HG02938 (cell line): Measurements from ENCODE around the gene PGA3.
"Not testable (repeated sequence)": the region's sequence is repeated elsewhere in the genome, so short reads cannot be mapped to it uniquely, and the experiment has no call there.

ENCODE experiments used
- ATAC-seq: cut with Tn5 transposase; IDR thresholded peaks from one replicate; pipeline ENCODE4 v1.9.1; 2021; ENCODE audit warnings: mild to moderate bottlenecking, moderate library complexity; ENCODE audit not compliant: unreplicated experiment

The PGA3 gene

DNA sequence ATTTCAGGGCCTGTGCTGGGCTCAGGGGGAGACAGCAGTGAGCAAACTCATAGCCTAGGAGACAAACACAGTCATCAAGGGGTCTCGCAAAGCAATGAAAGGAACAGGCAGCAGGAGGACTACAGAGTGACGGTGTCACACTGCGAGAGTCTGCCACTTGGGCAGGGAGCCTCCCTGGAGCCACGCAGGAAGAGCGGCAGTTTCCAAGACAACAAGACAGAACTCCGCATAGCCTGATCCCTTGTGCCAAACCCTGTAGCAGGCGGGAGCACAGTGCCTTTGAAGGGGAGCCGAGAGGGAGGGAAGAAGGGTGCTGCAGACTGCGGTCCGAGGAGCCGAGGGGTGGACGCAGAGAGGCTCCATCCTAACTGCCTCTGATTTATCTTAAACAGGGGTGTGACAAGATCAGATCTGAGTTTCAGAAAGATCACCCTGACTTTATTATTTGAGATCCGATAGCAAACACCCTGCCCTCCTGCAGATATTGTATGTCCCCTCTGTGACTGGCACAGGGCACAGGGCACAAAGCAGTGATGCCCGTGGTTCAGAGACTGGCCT is 1.3 kb downstream of the PGA3 start:
- not testable (repeated sequence) for ATAC-seq

DNA sequence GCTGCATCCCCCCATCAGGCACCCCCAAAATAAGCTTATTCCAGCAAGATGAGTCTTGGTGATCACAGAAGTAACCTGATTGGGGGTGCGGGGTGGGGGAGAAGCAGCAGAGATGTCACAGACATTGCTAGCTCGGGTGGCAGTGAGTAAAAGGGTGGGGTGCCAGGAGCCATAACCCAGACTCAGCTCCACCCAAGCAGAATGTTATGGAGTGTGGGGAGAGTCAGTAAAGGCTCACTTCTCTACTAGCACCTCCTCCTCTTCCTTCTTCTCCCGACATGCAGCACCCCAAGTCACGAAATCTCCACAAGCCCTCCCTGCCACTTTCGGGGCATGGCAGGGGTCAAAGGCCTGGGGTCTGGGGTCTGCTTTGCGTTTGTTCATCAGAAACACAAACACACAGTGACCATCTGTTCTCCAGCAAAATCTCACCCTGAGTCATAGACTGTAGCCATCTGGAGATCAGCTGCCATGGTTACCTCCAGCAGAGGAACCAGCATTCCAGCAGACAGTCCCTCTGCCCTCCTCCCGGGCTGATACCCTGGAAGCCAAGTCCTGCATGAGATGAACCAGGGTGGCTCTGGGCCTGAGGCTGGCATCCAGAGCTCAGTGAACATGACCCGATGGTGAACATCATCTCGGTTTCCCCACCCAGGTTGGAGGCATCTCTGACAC is 4.5 kb downstream of the PGA3 start:
- ATAC-seq, result not testable (repeated sequence)

DNA sequence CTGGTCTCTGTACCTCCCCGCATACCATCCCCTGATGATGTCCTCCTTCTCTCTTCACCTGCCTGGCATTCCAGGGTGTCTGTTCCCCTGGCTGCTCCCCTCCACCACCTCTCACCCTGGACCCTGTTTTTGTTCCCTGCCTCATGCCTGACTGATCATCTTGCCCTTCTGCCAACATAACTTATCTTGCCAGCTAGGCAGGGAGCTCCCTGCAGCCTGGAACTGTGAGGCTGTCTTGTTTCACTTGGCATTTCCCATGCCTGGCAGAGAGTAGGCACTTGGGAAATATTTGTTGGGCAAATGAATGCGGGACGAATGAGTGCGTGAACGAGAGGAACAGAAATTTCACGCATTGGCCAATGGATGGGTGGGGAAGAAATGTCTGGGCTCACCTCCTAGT is 7.3 kb downstream of the PGA3 start:
- ATAC-seq, result not testable (repeated sequence)

DNA sequence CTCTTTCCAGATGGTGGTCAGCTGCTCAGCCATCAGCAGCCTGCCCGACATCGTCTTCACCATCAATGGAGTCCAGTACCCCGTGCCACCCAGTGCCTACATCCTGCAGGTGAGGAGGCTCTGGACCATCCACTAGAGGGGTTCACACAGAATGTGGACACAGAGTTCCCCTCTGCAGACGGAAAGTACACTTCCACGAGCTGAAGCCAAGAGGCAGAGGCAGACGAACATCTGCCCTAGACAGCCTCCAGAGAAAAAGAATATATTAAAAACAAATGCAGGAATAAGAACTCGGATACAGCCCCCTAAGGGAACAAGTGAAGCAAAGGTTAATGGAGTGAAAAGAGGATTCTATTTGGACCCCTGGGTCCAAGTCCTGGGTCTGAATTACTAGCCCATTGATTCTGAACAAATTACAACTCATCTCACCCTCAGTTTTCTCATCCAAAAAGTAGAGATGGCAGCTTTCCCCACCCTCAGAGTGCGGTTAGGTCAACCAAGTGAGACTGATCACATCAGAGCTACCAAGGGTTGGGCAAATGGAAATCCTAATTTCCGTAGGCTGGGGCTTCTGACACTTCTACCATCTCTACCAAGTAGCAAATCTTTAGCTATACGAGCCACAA is 8.1 kb downstream of the PGA3 start:
- not testable (repeated sequence) for ATAC-seq

DNA sequence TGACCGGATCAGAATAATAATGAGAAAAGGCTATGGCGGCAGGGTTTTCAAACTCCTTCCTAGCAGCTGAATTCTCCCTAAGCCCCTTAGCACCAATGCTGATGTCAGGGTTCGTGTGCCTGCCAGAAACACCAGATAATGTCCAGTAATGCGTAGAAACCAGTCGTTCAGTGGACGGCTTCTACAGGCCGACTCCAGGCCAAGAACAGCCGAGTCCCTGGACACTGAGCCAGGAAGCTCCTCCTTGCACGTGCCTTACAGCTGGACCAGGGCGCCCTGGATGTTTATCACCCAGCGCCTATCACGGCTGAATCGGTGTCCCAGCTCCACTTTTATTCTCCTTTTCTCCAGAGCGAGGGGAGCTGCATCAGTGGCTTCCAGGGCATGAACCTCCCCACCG is 8.9 kb downstream of the PGA3 start:
- not testable (repeated sequence) for ATAC-seq

DNA sequence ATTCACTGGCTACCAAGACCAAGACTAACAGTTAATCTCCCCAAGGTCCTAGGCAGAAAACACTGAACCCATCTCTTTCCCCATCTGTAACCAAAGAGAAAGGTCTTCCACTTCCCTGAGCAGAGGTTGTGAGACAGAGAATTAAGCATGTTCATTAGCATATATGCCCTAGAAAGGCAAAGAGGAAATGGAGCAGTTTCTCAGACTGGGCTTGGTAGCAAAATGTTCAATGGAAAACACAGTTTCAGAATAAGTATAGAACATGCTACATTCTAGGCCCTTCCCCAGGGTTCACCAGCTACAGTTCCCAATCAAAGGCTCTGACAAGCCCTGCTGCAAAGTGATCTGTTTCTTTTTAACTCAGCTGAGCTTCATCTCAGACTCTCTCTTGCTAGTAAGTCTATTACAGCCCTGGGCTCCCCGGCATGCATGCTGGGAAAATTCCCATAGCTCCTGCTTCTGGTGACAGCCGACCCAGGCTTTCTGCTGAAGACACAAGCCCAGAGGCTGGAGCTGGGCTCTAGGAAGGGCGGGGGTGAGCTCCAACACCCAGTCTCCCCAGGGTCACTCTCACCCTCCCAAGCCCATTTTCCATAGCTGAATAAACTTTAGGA is 10.5 kb downstream of the PGA3 start:
- ATAC-seq, result not testable (repeated sequence)

DNA sequence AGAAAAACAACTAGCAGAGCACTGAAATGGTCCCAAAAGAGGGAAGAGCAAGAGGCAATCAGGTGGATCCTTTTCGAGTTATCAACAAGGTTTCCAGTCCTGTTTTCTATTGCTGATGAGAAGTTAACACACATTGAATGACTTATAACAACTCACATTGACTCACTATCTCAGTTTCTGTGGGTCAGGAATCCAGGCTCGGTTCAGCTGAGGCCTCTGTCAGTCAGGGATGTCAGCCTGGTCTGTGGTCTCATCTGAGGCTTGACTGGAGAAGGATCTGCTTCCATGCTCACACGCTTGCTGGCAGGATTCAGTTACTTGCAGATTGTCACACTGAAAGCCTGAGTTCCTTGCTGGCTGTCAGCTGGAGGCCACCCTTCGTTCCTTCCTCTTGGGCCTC is 15.0 kb downstream of the PGA3 start:
- ATAC-seq, result not testable (repeated sequence)

DNA sequence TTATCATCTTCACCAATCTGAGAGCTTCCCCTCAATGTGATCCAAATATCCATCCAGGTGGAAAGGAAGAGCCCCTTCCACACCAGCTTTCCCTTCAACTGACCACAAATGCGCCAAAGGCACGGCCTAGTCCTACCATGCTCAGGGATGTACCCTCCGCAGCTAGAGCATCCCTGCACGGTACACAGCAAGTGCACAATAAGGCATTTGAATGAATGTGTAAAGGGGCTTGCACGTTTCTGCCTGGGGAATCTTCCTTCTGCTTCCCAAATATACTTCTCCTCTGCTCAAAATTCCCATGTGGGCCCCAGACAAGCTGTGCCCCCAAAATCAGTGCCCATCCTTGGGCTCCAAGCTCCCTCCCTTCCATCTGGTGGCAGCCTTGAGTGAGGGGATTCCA is 15.7 kb downstream of the PGA3 start:
- ATAC-seq, result not testable (repeated sequence)

DNA sequence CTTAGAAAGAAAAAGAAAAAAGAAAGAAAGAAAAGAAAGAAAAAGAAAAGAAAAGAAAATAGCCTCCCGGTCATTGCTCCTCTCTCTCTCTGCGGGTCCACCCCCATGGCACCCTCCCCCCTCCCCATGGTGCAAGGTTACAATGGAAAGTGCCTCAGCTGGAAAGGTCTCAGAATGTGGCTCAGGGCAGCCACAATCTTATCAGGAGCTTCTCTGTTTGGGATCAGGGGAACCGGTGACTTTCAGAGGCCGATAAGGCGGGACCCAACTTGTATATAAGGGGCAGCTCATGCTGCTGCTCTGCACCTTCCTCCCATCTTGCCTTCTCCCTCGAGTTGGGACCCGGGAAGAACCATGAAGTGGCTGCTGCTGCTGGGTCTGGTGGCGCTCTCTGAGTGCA is 18.7 kb downstream of the PGA3 start, which contains the start of gene PGA4:
Gene PGA4, plus strand, starts transcription at position 301 of the 400 bp plus-strand sequence. Its CDS starts 54 bp downstream, at position 355.
- not testable (repeated sequence) for ATAC-seq

DNA sequence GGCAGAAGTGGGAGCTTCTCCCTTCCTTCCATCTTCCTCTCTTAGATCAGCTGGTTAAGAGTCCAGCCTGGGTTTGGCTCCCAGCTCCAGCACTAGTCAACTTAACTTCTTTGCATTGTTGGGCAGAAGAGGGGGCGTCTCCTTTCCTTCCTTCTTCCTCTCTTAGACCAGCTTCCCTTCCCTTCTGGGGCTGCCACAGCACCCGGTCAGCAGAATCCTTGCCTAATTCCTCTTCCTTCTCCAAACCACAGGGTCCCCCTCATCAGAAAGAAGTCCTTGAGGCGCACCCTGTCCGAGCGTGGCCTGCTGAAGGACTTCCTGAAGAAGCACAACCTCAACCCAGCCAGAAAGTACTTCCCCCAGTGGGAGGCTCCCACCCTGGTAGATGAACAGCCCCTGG is 19.4 kb downstream of the PGA3 start:
- ATAC-seq, result not testable (repeated sequence)

DNA sequence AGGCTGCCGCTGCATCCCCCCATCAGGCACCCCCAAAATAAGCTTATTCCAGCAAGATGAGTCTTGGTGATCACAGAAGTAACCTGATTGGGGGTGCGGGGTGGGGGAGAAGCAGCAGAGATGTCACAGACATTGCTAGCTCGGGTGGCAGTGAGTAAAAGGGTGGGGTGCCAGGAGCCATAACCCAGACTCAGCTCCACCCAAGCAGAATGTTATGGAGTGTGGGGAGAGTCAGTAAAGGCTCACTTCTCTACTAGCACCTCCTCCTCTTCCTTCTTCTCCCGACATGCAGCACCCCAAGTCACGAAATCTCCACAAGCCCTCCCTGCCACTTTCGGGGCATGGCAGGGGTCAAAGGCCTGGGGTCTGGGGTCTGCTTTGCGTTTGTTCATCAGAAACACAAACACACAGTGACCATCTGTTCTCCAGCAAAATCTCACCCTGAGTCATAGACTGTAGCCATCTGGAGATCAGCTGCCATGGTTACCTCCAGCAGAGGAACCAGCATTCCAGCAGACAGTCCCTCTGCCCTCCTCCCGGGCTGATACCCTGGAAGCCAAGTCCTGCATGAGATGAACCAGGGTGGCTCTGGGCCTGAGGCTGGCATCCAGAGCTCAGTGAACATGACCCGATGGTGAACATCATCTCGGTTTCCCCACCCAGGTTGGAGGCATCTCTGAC is 23.3 kb downstream of the PGA3 start:
- not testable (repeated sequence) for ATAC-seq

DNA sequence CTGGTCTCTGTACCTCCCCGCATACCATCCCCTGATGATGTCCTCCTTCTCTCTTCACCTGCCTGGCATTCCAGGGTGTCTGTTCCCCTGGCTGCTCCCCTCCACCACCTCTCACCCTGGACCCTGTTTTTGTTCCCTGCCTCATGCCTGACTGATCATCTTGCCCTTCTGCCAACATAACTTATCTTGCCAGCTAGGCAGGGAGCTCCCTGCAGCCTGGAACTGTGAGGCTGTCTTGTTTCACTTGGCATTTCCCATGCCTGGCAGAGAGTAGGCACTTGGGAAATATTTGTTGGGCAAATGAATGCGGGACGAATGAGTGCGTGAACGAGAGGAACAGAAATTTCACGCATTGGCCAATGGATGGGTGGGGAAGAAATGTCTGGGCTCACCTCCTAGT is 26.1 kb downstream of the PGA3 start:
- not testable (repeated sequence) for ATAC-seq

DNA sequence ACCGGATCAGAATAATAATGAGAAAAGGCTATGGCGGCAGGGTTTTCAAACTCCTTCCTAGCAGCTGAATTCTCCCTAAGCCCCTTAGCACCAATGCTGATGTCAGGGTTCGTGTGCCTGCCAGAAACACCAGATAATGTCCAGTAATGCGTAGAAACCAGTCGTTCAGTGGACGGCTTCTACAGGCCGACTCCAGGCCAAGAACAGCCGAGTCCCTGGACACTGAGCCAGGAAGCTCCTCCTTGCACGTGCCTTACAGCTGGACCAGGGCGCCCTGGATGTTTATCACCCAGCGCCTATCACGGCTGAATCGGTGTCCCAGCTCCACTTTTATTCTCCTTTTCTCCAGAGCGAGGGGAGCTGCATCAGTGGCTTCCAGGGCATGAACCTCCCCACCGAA is 27.7 kb downstream of the PGA3 start:
- not testable (repeated sequence) for ATAC-seq

DNA sequence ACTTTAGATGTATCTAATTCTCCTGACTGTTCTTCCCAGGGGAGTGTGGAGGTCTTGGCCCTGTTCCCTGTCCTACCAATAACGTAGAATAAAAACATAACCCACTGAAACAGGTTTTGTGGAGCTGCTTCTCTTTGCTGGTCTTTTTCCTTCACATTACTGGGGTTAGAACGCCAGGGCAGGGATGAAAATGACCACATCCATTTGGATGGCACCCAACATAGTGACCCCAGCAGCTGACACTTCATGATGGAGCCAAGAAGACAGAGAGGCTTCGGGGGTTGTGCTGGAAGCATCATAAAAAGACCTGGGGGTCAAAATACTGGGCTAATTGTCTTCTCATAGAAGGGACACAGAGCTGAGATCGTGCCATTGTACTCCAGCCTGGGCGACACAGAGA is 28.3 kb downstream of the PGA3 start:
- ATAC-seq, result not testable (repeated sequence)

DNA sequence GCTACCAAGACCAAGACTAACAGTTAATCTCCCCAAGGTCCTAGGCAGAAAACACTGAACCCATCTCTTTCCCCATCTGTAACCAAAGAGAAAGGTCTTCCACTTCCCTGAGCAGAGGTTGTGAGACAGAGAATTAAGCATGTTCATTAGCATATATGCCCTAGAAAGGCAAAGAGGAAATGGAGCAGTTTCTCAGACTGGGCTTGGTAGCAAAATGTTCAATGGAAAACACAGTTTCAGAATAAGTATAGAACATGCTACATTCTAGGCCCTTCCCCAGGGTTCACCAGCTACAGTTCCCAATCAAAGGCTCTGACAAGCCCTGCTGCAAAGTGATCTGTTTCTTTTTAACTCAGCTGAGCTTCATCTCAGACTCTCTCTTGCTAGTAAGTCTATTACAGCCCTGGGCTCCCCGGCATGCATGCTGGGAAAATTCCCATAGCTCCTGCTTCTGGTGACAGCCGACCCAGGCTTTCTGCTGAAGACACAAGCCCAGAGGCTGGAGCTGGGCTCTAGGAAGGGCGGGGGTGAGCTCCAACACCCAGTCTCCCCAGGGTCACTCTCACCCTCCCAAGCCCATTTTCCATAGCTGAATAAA is 29.3 kb downstream of the PGA3 start:
- not testable (repeated sequence) for ATAC-seq

DNA sequence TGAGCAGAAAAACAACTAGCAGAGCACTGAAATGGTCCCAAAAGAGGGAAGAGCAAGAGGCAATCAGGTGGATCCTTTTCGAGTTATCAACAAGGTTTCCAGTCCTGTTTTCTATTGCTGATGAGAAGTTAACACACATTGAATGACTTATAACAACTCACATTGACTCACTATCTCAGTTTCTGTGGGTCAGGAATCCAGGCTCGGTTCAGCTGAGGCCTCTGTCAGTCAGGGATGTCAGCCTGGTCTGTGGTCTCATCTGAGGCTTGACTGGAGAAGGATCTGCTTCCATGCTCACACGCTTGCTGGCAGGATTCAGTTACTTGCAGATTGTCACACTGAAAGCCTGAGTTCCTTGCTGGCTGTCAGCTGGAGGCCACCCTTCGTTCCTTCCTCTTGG is 33.8 kb downstream of the PGA3 start:
- ATAC-seq, result not testable (repeated sequence)

DNA sequence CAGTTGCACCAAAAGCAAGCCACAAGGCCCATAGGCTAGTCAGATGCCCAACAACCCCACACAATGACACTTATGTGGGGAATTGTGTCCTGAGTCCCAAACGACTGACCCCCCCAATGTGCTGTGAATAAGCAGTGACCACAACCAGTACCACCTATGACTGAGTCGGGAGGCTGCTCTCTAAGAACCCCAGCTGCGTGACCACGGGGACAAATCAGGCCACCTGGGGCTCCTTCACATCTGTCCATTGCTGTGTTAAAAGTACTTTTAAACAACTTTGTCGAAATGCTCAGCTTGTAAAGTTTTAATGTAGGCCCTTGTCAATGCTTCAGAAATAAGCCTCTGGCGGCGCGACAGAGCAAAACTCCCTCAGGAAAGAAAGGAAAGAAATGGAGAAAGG is 37.0 kb downstream of the PGA3 start:
- not testable (repeated sequence) for ATAC-seq

DNA sequence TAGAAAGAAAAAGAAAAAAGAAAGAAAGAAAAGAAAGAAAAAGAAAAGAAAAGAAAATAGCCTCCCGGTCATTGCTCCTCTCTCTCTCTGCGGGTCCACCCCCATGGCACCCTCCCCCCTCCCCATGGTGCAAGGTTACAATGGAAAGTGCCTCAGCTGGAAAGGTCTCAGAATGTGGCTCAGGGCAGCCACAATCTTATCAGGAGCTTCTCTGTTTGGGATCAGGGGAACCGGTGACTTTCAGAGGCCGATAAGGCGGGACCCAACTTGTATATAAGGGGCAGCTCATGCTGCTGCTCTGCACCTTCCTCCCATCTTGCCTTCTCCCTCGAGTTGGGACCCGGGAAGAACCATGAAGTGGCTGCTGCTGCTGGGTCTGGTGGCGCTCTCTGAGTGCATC is 37.6 kb downstream of the PGA3 start, which contains the start of gene PGA5:
Gene PGA5, plus strand, starts transcription at position 301 of the 400 bp plus-strand sequence. Its CDS starts 52 bp downstream, at position 353.
- ATAC-seq, result not testable (repeated sequence)

DNA sequence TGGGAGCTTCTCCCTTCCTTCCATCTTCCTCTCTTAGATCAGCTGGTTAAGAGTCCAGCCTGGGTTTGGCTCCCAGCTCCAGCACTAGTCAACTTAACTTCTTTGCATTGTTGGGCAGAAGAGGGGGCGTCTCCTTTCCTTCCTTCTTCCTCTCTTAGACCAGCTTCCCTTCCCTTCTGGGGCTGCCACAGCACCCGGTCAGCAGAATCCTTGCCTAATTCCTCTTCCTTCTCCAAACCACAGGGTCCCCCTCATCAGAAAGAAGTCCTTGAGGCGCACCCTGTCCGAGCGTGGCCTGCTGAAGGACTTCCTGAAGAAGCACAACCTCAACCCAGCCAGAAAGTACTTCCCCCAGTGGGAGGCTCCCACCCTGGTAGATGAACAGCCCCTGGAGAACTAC is 38.2 kb downstream of the PGA3 start:
- not testable (repeated sequence) for ATAC-seq

DNA sequence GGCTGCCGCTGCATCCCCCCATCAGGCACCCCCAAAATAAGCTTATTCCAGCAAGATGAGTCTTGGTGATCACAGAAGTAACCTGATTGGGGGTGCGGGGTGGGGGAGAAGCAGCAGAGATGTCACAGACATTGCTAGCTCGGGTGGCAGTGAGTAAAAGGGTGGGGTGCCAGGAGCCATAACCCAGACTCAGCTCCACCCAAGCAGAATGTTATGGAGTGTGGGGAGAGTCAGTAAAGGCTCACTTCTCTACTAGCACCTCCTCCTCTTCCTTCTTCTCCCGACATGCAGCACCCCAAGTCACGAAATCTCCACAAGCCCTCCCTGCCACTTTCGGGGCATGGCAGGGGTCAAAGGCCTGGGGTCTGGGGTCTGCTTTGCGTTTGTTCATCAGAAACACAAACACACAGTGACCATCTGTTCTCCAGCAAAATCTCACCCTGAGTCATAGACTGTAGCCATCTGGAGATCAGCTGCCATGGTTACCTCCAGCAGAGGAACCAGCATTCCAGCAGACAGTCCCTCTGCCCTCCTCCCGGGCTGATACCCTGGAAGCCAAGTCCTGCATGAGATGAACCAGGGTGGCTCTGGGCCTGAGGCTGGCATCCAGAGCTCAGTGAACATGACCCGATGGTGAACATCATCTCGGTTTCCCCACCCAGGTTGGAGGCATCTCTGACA is 42.1 kb downstream of the PGA3 start:
- not testable (repeated sequence) for ATAC-seq
